Transverse colon (tissue), 4 donors: ENCODE measurements around the gene THY1. TPM values are rescaled to one million over a fixed set of nuclear protein-coding genes. Genes with fewer than 3 reads are reported as not detected.

Experiments
- DNase-seq: peaks from one replicate; pipeline ENCODE4 v3.0.0-alpha.2; 2019
- H3K27ac ChIP-seq, 4 donors: fragments of 200-600 bp; sonication (generic); 2 replicates each; pipeline ENCODE4 v1.5.1; 2016 to 2018; ENCODE audit warnings: inconsistent platforms in 4 of 4
- H3K27me3 ChIP-seq: fragments of 200-600 bp; sonication (generic); 2 replicates; pipeline ENCODE4 v1.5.1; 2017; ENCODE audit warnings: inconsistent platforms
- H3K36me3 ChIP-seq, 4 donors: fragments of 200-600 bp; sonication (generic); 2 replicates each; pipeline ENCODE4 v1.5.1; 2017 to 2019; ENCODE audit warnings: inconsistent platforms in 4 of 4
- H3K4me1 ChIP-seq, 4 donors: fragments of 200-600 bp; sonication (generic); 2 replicates each; pipeline ENCODE4 v1.5.1; 2017 to 2020; ENCODE audit warnings: inconsistent platforms in 4 of 4
- H3K4me3 ChIP-seq, 4 donors: fragments of 200-600 bp; sonication (generic); 1 replicate in 1 of 4; 2 replicates in 3 of 4; pipeline versions ENCODE4 v1.5.1 to v1.6.1; 2017 to 2019; ENCODE audit warnings: inconsistent platforms in 4 of 4
- H3K9me3 ChIP-seq, 2 donors: fragments of 200-600 bp; sonication (generic); 2 replicates each; pipeline ENCODE4 v1.5.1; 2017 to 2019; ENCODE audit warnings: inconsistent platforms in 2 of 2
- EP300 ChIP-seq: sonication (generic); formaldehyde crosslinking; IDR thresholded peaks from one replicate; pipeline ENCODE4 v1.6.1; 2017; ENCODE audit warnings: antibody characterized with exemption, low read depth
- POLR2A ChIP-seq: fragments of 450-650 bp; IDR thresholded peaks from one replicate; pipeline ENCODE4 v1.6.1; 2016; ENCODE audit warnings: antibody characterized with exemption, mild to moderate bottlenecking, moderate library complexity
- POLR2AphosphoS5 ChIP-seq, 3 donors: sonication (generic); formaldehyde crosslinking; IDR thresholded peaks; one replicate each; pipeline ENCODE4 v1.6.1; 2016; ENCODE audit warnings: antibody characterized with exemption in 3 of 3
- WGBS, 2 donors: methylation state at CpG; one replicate each; pipeline ENCODE4 v1.1.5; 2018; ENCODE audit warnings: low coverage in 1 of 2; 5-methylcytosine and 5-hydroxymethylcytosine counted together
- in situ Hi-C, 4 donors: fragments of 200-750 bp; cut with MboI; loops; one replicate each; pipeline versions ENCODE4 v1.15.0 to v1.15.1; 2017; ENCODE audit warnings: low sequenced_read_pairs in 3 of 4, low pct_ligation_motif_present in 1 of 4, low pct_unique_long_range_greater_than_20kb in 1 of 4
- intact Hi-C: fragments of 100-400 bp; cut with DNase I; formaldehyde crosslinking; loops from one replicate; pipeline ENCODE4 v1.15.1; 2023; ENCODE audit warnings: low total_unique reads
- total RNA-seq, 4 donors: library from RNA; depleted of rRNA; stranded (reverse); fragments of >200 nt; gene quantifications; one replicate each; pipeline ENCODE4 v1.1.0, GENCODE V29; 2016
- TF ChIP-seq, protein P1 (sequence below), 5 experiments: fragments of 200-600 bp in 3 of 5; fragments of 450-650 bp in 2 of 5; sonication (generic) in 3 of 5; IDR thresholded peaks; 1 replicate in 2 of 5; 2 replicates in 3 of 5; pipeline ENCODE4 v1.5.1; 2016 to 2017; ENCODE audit warnings: antibody characterized with exemption in 5 of 5, inconsistent platforms in 3 of 5, mild to moderate bottlenecking in 2 of 5, moderate library complexity in 1 of 5

Gene THY1
- total RNA-seq, 4 donors from 2014 or later = 5.6 to 17.6 (median 12.8) TPM

DNA sequence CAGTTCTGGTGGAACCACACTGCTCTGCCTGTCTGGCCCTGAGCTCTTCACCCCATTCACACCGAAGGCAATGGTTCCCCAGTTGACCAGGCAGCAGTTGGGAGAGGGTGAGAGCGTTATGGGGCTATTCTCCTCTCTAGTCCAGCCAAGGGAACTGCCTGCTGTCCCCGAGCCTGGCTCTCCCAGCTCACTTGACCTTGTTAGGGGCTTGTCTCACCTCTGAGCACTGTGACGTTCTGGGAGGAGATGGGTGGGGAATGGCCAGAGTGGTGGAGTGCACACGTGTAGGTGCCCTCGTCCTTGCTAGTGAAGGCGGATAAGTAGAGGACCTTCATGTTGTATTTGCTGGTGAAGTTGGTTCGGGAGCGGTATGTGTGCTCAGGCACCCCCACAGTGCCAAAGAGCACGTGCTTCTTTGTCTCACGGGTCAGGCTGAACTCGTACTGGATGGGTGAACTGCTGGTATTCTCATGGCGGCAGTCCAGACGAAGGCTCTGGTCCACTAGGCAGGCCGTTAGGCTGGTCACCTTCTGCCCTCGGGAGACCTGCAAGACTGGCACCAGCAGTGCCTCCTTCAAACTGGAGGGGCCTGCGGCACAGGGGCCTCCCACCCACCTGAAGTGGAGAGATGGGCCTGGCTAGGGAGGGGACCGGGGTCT is 3.0 kb downstream of the THY1 start:
- Histone ChIP-seq H3K4me3 (no peak overlapping the region), H3K36me3 (no peaks in the 10 kb centered on the region), H3K27me3 (peaks cover 38% of the 10 kb centered on the region), H3K4me1 (peaks cover 0 to 16% (median 2%) of the 10 kb centered on the region in 4 donors), H3K27ac (no peak overlapping the region), H3K9me3 (no peaks in the 10 kb centered on the region)
- in situ Hi-C loops (no loop called here), intact Hi-C loops (no loop called here)
- no peak for DNase-seq
- no peak for TF ChIP-seq EP300
- TF ChIP-seq POLR2AphosphoS5 (IDR thresholded peaks at IDR 0.05) = no peak
- TF ChIP-seq POLR2A = no peak
- TF ChIP-seq, protein P1, sequence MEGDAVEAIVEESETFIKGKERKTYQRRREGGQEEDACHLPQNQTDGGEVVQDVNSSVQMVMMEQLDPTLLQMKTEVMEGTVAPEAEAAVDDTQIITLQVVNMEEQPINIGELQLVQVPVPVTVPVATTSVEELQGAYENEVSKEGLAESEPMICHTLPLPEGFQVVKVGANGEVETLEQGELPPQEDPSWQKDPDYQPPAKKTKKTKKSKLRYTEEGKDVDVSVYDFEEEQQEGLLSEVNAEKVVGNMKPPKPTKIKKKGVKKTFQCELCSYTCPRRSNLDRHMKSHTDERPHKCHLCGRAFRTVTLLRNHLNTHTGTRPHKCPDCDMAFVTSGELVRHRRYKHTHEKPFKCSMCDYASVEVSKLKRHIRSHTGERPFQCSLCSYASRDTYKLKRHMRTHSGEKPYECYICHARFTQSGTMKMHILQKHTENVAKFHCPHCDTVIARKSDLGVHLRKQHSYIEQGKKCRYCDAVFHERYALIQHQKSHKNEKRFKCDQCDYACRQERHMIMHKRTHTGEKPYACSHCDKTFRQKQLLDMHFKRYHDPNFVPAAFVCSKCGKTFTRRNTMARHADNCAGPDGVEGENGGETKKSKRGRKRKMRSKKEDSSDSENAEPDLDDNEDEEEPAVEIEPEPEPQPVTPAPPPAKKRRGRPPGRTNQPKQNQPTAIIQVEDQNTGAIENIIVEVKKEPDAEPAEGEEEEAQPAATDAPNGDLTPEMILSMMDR (IDR thresholded peaks at IDR 0.05) = no peak
- 83% methylated on average over 18 of the region's 18 CpGs; no CpG with 5 or more reads in 1 of the 2 donors for WGBS, 2 donors

DNA sequence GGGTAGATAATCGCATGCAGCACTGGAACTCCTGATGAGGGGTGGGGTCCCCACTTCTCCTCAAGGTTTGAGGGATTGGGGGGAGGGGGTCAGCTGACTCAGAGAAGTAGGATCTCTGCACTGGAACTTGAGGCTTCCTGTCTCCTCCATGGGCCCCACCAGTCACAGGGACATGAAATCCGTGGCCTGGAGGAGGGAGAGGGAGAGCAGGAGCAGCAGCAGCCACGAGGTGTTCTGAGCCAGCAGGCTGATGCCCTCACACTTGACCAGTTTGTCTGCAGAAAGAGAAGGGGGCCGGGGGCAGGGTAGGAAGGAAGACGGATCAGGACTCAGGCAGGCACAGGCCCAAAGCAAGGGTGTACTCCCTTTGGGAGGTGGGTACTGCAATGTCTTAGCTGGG is 3.7 kb downstream of the THY1 start:
- 75 to 86% methylated on average over 1 to 5 of the region's 5 CpGs for WGBS, 2 donors
- DNase-seq = no peak
- Histone ChIP-seq H3K9me3 (no peaks in the 10 kb centered on the region), H3K27me3 (peaks cover 38% of the 10 kb centered on the region), H3K4me1 (peaks cover 0 to 16% (median 2%) of the 10 kb centered on the region in 4 donors), H3K27ac (no peak overlapping the region), H3K4me3 (no peak overlapping the region), H3K36me3 (no peaks in the 10 kb centered on the region)
- intact Hi-C loops (no loop called here), in situ Hi-C loops (no loop called here)
- no peak for TF ChIP-seq POLR2A
- TF ChIP-seq, protein P1 (IDR thresholded peaks at IDR 0.05) = no peak
- no peak for TF ChIP-seq POLR2AphosphoS5 (IDR thresholded peaks at IDR 0.05)
- no peak for TF ChIP-seq EP300

DNA sequence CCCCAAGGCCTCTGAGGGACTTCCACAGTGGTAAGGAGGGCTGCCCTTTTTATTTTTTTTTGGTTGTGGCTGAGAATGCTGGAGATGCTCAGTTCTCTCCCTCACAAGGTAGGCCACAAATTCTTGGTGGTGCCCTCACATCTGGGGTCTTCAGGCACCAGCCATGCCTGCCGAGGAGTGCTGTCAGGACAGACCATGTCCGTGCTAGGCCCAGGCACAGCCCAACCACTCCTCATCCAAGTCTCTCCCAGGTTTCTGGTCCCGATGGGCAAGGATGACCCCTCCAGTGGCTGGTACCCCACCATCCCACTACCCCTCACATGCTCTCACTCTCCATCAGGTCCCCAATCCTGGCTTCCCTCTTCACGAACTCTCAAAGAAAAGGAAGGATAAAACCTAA is 4.2 kb downstream of the THY1 start:
- 97 to 100% methylated on average over 2 to 4 of the region's 4 CpGs for WGBS, 2 donors
- DNase-seq = no peak
- TF ChIP-seq EP300 (no peak), POLR2A (no peak), POLR2AphosphoS5 (IDR thresholded peaks at IDR 0.05) (no peak)
- TF ChIP-seq, protein P1 (IDR thresholded peaks at IDR 0.05) = no peak
- peaks cover 35% of the 10 kb centered on the region for H3K27me3 ChIP-seq
- peaks cover 0 to 16% (median 2%) of the 10 kb centered on the region in 4 donors for H3K4me1 ChIP-seq
- in situ Hi-C loops (no loop called here), intact Hi-C loops (no loop called here)
- no peaks in the 10 kb centered on the region for H3K9me3 ChIP-seq
- no peaks in the 10 kb centered on the region for H3K36me3 ChIP-seq
- no peak overlapping the region for H3K27ac ChIP-seq
- H3K4me3 ChIP-seq = no peak overlapping the region

DNA sequence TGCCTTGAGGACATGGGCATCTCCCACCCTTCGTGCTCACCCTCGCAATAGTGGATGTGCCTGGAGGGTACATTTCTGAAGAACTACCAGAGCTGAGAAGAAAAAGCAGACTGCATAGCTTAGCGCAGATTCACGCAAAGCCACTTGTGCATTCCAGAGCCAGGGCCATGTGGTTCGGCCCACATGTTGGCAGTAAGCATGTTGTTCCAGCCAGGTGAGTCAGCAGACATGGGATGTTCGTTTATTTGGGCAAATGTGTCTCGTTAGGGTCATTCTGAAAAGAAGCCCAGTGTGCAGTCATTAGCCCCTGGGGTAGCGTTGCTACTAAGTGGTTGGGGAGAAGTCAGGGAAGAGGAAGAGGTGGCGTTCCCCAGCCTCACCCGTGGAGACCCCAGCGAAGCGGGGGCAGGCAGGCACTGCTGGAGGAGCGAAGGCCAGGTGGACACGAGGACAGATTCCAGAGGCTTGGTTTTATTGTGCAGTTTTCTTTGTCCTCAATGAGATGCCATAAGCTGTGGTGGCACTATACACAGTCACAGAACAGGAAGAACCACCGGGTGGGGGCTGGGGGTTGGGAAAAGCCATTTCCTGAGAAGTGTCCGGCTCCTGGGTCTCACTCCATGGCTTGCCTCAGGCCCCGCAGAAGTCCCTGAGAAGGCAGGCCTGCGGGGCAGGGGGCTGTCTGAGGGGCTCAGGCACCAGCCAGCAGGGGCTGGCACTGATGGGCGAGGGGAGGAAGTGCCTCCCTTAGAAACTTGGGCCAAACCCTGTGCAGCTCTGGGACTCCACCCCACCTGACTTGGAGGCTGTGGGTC is 5.0 kb downstream of the THY1 start:
- TF ChIP-seq EP300 (no peak), POLR2A (no peak)
- TF ChIP-seq, protein P1 (IDR thresholded peaks at IDR 0.05) = no peak
- no peak for DNase-seq
- H3K4me3 ChIP-seq = no peak overlapping the region
- in situ Hi-C loops = no loop called here
- no peaks in the 10 kb centered on the region for H3K9me3 ChIP-seq
- peaks cover 0 to 10% (median 1%) of the 10 kb centered on the region in 4 donors for H3K4me1 ChIP-seq
- H3K27ac ChIP-seq = peak overlapping the region in 1 of 4 donors; percentile 5
- no peaks in the 10 kb centered on the region for H3K36me3 ChIP-seq
- H3K27me3 ChIP-seq = peaks cover 26% of the 10 kb centered on the region
- 75% methylated on average over 19 of the region's 19 CpGs; no CpG with 5 or more reads in 1 of the 2 donors for WGBS, 2 donors
- intact Hi-C loops = no loop called here
